ENCODE results near the gene ARAP2. TPM values are rescaled to one million over a fixed set of nuclear protein-coding genes. Genes with fewer than 3 reads are reported as not detected.

Gene ARAP2
- total and polyA plus RNA-seq, 9 of the 15 experiments (the other 6 are each of a cell fraction or from before 2014, with no cell fraction given) = 0.03 to 0.35 (median 0.11) TPM; not detected in 4

DNA sequence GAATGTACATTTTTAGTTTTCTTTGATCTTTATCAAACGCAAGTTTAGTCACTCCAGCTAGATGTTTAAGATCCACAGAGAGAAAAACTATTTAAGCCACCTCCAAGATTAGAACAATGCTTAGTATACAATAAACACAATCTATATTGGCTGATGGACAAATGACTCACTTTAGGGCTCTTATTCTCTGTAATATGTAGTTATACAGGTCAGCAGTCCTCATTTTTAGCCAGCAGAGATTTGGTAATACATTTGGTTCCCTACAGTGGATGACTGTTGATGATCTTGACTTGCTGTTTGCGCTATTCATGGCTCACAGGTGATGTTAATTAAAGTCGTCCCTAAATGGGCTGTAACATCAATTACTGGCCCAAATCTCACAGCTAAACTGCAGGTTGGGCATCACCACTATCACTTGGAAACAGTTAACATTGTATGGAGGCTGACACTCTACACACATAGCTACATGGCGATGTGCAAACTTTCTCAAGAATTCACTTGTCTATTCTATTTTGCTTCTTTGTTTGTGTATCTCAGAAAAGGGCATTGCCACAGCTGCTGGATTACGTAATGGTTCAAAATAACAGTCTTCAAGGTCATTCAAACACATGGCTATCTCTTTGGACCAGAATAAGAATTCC, 25.3 kb upstream of the ARAP2 start:
- in situ Hi-C loops (cut with MboI) = no loop called here
- H2AFZ ChIP-seq (ENCODE audit: low read depth, low read length) = no peak overlapping the region
- no peak overlapping the region for H3K4me3 ChIP-seq
- no peaks in the 10 kb centered on the region for H3K9me1 ChIP-seq (ENCODE audit: control insufficient read depth, insufficient read depth, low read length)
- 0% methylated on average over 5 of the region's 5 CpGs for WGBS (ENCODE audit: insufficient coverage, low coverage, missing lambda C conversion rate)
- H3K36me3 ChIP-seq (ENCODE audit: control insufficient read depth, insufficient read depth, low read length) = no peaks in the 10 kb centered on the region
- no peak overlapping the region for H3K4me2 ChIP-seq (ENCODE audit: insufficient read depth, low read length)
- POLR2A ChIA-PET = no interaction called here
- DNase-seq (ENCODE audit: extremely low read depth in 1 of 4, low spot score in 3 of 4) = no peak
- no peaks in the 10 kb centered on the region for H3K27me3 ChIP-seq (ENCODE audit: control insufficient read depth in 2 of 2, insufficient read depth in 2 of 2, low read length in 2 of 2)
- no peak overlapping the region for H3K27ac ChIP-seq (ENCODE audit: extremely low read depth, low read depth, low read length)
- BruUV-seq (replicated peaks) = no TSS peak
- H3K9me3 ChIP-seq (replicated peaks; ENCODE audit: control insufficient read depth, insufficient read depth, low read depth, low read length) = no peaks in the 10 kb centered on the region
- no peak overlapping the region for H3K9ac ChIP-seq (ENCODE audit: insufficient read depth in 1 of 2, low read depth in 2 of 2, low read length in 2 of 2)
- no peak for ATAC-seq
- no peaks in the 10 kb centered on the region for H3K4me1 ChIP-seq (replicated peaks in 1 of 2; ENCODE audit: control insufficient read depth in 2 of 2, insufficient read depth in 2 of 2, low read length in 2 of 2)
- H4K20me1 ChIP-seq (replicated peaks; ENCODE audit: control insufficient read depth, insufficient read depth, low read length) = no peaks in the 10 kb centered on the region
- no peaks in the 10 kb centered on the region for H3K79me2 ChIP-seq (ENCODE audit: control insufficient read depth, insufficient read depth, low read length)
- CTCF ChIA-PET (ENCODE audit: low intra/inter-chr PET ratio) = no interaction called here
- FAIRE-seq = no peak
- intact Hi-C loops (cut with micrococcal nuclease) = no loop called here
- TF ChIP-seq, protein P1, sequence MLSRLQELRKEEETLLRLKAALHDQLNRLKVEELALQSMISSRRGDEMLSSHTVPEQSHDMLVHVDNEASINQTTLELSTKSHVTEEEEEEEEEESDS (CRISPR knock-in tag; IDR thresholded peaks at IDR 0.05) = no peak
- TF ChIP-seq, protein P2, sequence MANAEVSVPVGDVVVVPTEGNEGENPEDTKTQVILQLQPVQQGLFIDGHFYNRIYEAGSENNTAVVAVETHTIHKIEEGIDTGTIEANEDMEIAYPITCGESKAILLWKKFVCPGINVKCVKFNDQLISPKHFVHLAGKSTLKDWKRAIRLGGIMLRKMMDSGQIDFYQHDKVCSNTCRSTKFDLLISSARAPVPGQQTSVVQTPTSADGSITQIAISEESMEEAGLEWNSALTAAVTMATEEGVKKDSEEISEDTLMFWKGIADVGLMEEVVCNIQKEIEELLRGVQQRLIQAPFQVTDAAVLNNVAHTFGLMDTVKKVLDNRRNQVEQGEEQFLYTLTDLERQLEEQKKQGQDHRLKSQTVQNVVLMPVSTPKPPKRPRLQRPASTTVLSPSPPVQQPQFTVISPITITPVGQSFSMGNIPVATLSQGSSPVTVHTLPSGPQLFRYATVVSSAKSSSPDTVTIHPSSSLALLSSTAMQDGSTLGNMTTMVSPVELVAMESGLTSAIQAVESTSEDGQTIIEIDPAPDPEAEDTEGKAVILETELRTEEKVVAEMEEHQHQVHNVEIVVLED (CRISPR knock-in tag; IDR thresholded peaks at IDR 0.05) = no peak
- no peak for TF ChIP-seq DIDO1 (tag; IDR thresholded peaks at IDR 0.05; ENCODE audit: low read depth)

DNA sequence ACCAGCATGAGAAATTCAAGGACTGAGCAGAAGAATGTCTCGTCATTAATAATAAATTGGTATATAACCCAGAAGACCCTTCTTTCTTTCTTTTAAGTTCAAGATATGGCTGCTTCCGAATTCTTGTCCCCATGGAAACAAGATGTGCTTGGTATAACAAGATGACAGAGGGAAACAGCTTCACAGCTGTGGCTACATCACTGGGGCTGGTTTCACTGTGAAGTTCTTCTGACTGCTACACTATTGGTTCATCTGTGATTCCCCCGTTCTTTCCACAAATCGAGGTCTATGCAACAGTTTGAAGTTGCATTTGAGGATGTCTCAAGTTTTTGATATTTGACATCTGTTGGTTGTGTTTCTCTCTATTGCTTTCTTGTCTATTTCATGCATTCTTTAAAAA, 24.8 kb upstream of the ARAP2 start:
- H3K9me1 ChIP-seq (ENCODE audit: control insufficient read depth, insufficient read depth, low read length) = no peaks in the 10 kb centered on the region
- FAIRE-seq (no peak), DNase-seq (ENCODE audit: extremely low read depth in 1 of 4, low spot score in 3 of 4) (no peak), ATAC-seq (no peak)
- H3K4me3 ChIP-seq = no peak overlapping the region
- no peak overlapping the region for H3K4me2 ChIP-seq (ENCODE audit: insufficient read depth, low read length)
- H3K9ac ChIP-seq (ENCODE audit: insufficient read depth in 1 of 2, low read depth in 2 of 2, low read length in 2 of 2) = no peak overlapping the region
- ChIA-PET CTCF (ENCODE audit: low intra/inter-chr PET ratio) (no interaction called here), POLR2A (no interaction called here)
- H3K27ac ChIP-seq (ENCODE audit: extremely low read depth, low read depth, low read length) = no peak overlapping the region
- H4K20me1 ChIP-seq (replicated peaks; ENCODE audit: control insufficient read depth, insufficient read depth, low read length) = no peaks in the 10 kb centered on the region
- H3K4me1 ChIP-seq (replicated peaks in 1 of 2; ENCODE audit: control insufficient read depth in 2 of 2, insufficient read depth in 2 of 2, low read length in 2 of 2) = no peaks in the 10 kb centered on the region
- H3K9me3 ChIP-seq (replicated peaks; ENCODE audit: control insufficient read depth, insufficient read depth, low read depth, low read length) = no peaks in the 10 kb centered on the region
- no peaks in the 10 kb centered on the region for H3K27me3 ChIP-seq (ENCODE audit: control insufficient read depth in 2 of 2, insufficient read depth in 2 of 2, low read length in 2 of 2)
- BruUV-seq (replicated peaks) = no TSS peak
- in situ Hi-C loops (cut with MboI) (no loop called here), intact Hi-C loops (cut with micrococcal nuclease) (no loop called here)
- H3K79me2 ChIP-seq (ENCODE audit: control insufficient read depth, insufficient read depth, low read length) = no peaks in the 10 kb centered on the region
- no peaks in the 10 kb centered on the region for H3K36me3 ChIP-seq (ENCODE audit: control insufficient read depth, insufficient read depth, low read length)
- no peak overlapping the region for H2AFZ ChIP-seq (ENCODE audit: low read depth, low read length)
- 2% methylated on average over 4 of the region's 4 CpGs for WGBS (ENCODE audit: insufficient coverage, low coverage, missing lambda C conversion rate)
- TF ChIP-seq TEAD4 (IDR thresholded peaks at IDR 0.05; ENCODE audit: low read length) (no peak), TEAD4 (CRISPR knock-in tag; IDR thresholded peaks at IDR 0.05; ENCODE audit: borderline replicate concordance) (no peak), BRD4 (IDR thresholded peaks at IDR 0.05) (no peak), RFX7 (CRISPR knock-in tag; IDR thresholded peaks at IDR 0.05) (no peak)
- TF ChIP-seq, protein P3, sequence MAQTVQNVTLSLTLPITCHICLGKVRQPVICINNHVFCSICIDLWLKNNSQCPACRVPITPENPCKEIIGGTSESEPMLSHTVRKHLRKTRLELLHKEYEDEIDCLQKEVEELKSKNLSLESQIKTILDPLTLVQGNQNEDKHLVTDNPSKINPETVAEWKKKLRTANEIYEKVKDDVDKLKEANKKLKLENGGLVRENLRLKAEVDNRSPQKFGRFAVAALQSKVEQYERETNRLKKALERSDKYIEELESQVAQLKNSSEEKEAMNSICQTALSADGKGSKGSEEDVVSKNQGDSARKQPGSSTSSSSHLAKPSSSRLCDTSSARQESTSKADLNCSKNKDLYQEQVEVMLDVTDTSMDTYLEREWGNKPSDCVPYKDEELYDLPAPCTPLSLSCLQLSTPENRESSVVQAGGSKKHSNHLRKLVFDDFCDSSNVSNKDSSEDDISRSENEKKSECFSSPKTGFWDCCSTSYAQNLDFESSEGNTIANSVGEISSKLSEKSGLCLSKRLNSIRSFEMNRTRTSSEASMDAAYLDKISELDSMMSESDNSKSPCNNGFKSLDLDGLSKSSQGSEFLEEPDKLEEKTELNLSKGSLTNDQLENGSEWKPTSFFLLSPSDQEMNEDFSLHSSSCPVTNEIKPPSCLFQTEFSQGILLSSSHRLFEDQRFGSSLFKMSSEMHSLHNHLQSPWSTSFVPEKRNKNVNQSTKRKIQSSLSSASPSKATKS (CRISPR knock-in tag; IDR thresholded peaks at IDR 0.05) = no peak
